Measurements from ENCODE around the gene CRIM1. TPM values are rescaled to one million over a fixed set of nuclear protein-coding genes. Genes with fewer than 3 reads are reported as not detected.
A peak's percentile ranks its signal among the peaks of the same experiment; 100 is the strongest.

CRIM1 gene
- total RNA-seq, 2 experiments from 2014 or later: 11.8 to 12.6 TPM

DNA sequence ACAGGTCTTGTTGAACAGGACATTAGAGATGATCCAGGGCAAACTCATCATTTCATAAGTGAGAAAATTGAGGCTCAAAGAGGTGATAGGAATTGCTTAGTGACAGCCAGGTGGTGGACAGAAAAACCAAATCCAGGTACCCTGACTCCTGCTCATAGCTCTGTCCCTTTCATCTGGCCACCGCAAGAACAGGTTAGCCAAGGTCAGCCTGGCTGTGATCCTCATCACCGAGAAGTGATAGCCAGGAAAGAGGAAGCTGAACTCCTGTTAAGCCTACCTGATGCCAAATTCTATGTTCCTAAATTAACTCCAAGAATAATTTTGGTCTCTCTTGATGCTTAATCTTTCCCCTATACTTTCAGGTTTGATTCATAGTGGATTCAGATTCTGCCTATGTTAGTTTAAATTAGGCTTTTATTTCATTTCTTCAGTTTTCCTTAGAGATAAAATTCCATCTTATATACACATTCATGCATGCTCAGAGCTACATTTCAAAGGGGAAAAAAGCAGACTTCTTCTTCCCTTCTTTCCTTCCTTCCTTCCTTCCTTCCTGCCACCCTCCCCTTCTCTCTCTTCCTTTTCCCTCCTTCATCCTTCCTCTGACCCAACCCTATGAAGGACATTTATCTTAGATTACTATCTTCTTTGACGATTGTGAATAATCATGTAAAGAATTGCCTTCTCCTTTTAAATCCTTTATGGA lies 17.3 kb upstream of the CRIM1 start:
- peaks cover 7% of the 10 kb centered on the region for H3K4me1 Mint-ChIP-seq
- H3K36me3 Mint-ChIP-seq: no peaks in the 10 kb centered on the region
- H3K9me3 Mint-ChIP-seq: no peaks in the 10 kb centered on the region
- H3K4me3 Mint-ChIP-seq: no peak overlapping the region
- H3K27ac Mint-ChIP-seq: no peak overlapping the region
- no peak for DNase-seq
- H3K27me3 Mint-ChIP-seq: peaks cover 12% of the 10 kb centered on the region

DNA sequence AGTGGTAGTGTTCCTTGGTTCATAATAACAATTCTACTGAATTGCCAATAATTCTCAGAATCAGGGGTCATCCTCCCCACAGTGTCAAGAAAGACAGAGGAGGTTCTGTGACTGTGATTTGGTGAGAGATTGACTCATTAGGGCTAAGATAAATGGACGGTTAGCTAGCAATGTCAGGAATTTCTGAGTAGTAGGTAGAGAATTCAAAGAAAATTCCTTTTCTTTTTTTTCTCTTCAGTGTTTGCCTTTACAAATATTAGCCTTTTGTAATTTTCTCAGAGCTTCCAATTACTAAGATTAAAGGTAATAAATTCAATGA lies 16.8 kb upstream of the CRIM1 start:
- no peak for DNase-seq
- no peaks in the 10 kb centered on the region for H3K9me3 Mint-ChIP-seq
- no peak overlapping the region for H3K27ac Mint-ChIP-seq
- H3K27me3 Mint-ChIP-seq: peaks cover 12% of the 10 kb centered on the region
- no peaks in the 10 kb centered on the region for H3K36me3 Mint-ChIP-seq
- peaks cover 5% of the 10 kb centered on the region for H3K4me1 Mint-ChIP-seq
- no peak overlapping the region for H3K4me3 Mint-ChIP-seq

DNA sequence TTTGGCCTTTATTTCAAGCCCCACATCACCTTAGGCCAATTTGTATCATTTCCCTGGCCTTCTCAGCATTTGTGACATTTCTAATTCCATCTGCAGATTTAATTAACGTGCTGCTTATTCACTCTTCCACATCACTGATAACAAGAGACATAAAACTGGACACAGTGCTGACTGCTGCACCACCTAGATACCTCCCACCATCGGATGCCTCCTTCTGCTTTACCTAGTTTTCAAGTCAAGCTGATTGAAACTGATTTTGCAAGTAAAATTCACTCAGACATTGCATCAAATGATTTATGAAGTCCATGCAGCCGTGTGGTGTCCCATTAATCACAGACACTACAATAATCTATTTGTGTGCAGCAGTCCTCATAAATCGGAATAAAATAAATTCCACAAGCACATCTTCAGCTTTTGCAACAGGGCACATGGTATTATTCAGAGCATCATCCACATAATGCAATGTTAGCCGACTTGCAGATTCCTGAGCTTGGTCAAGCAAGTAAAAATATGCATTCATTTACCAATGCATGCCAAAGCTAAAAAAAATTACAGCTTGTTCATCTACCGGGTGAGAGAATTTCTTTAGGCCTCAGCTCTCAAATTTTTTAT lies 15.9 kb upstream of the CRIM1 start:
- Mint-ChIP-seq H3K27me3 (peaks cover 15% of the 10 kb centered on the region), H3K4me1 (peaks cover 4% of the 10 kb centered on the region), H3K36me3 (no peaks in the 10 kb centered on the region), H3K4me3 (no peak overlapping the region), H3K9me3 (no peaks in the 10 kb centered on the region), H3K27ac (no peak overlapping the region)
- no peak for DNase-seq

DNA sequence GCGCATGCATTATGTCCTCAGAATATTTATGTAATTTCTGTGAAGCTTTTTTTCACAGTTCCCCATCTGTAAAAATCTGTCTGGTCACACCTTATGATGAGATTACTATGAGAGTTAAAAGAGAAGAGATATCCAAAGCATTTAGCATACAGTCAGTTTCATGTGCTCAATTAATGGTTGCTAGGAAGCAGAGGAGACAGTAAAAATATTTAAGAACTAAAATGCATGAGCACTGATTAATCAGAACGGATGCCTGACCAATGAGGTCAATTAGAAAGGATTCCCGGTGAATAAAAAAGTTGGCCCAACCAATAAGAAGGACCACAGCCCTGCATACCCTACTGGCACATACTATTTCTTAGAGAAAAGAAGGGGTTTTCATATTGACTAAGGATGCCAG lies 12.0 kb upstream of the CRIM1 start:
- Mint-ChIP-seq H3K9me3 (no peaks in the 10 kb centered on the region), H3K4me3 (no peak overlapping the region), H3K27ac (no peak overlapping the region), H3K4me1 (no peaks in the 10 kb centered on the region), H3K27me3 (peaks cover 4% of the 10 kb centered on the region), H3K36me3 (no peaks in the 10 kb centered on the region)
- DNase-seq: no peak

DNA sequence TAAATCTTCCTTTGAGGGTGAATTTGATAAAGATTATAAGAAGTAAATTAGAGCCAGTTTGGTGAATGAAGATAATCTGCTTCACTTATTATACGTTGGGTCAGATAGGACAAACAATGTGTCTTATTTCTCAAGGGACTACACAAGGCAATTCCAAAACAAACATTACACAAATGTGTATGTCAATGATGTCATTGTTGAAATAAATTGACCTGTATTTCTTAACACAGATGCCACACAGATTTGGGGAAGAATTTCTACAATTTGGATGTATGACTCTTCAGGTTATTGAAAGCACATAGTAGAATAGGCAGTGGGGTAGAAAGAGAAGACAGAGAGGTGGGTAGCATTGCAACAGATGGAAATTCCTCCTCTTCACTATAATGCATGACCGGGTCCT lies 6.9 kb upstream of the CRIM1 start:
- Mint-ChIP-seq H3K27me3 (peaks cover 4% of the 10 kb centered on the region), H3K36me3 (no peaks in the 10 kb centered on the region), H3K27ac (no peak overlapping the region), H3K9me3 (no peaks in the 10 kb centered on the region), H3K4me1 (peaks cover 11% of the 10 kb centered on the region), H3K4me3 (no peak overlapping the region)
- DNase-seq: no peak

DNA sequence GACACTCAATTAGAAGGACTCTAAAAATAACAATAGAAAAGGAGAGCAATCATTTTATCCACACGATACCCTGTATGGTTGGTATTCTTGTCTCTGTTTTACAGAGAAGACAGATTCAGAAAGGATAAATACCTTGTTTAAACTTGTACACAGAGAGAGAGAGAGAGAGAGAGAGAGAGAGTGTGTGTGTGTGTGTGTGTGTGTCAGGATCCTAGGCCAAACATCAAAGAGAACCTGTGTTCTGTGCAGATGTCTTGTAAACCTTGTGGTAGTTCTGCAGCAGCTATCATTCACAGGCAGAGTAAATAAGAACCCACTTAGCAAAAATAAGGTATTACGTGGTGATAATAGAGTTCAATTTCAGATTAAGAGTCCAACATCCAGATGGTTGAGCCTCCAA lies 4.3 kb upstream of the CRIM1 start:
- Mint-ChIP-seq H3K36me3 (no peaks in the 10 kb centered on the region), H3K9me3 (no peaks in the 10 kb centered on the region), H3K27ac (no peak overlapping the region), H3K4me1 (peaks cover 13% of the 10 kb centered on the region), H3K27me3 (peaks cover 13% of the 10 kb centered on the region), H3K4me3 (no peak overlapping the region)
- DNase-seq: no peak

DNA sequence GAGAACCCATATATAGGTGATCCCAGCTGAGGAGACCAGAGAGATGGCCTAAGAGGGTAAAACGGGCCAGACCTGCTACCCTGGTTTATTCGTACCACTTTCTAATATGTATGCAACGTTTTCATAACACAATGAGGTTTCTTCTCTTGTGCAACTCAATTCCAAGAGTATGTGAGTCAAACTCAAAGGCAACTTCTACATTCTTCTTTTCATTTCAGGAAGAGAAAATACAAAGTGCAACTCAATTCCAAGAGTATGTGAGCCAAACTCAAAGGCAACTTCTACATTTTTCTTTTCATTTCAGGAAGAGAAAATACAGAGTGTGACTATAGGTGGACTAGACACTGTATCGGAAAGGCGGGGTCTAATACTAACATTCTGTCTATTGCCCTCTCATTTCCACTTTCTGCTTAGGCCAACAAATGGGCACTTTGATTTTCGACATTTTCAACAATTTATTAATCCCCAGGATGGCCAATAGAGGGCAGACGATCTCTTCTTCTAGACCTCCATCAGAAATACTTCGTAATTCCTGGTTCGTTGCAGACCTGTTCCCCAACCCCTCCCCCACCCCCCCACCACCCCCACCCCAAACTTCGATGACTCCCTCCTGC lies 3.7 kb upstream of the CRIM1 start:
- no peak for DNase-seq
- Mint-ChIP-seq H3K4me1 (peaks cover 13% of the 10 kb centered on the region), H3K27me3 (peaks cover 13% of the 10 kb centered on the region), H3K36me3 (no peaks in the 10 kb centered on the region), H3K9me3 (no peaks in the 10 kb centered on the region), H3K4me3 (no peak overlapping the region), H3K27ac (no peak overlapping the region)

DNA sequence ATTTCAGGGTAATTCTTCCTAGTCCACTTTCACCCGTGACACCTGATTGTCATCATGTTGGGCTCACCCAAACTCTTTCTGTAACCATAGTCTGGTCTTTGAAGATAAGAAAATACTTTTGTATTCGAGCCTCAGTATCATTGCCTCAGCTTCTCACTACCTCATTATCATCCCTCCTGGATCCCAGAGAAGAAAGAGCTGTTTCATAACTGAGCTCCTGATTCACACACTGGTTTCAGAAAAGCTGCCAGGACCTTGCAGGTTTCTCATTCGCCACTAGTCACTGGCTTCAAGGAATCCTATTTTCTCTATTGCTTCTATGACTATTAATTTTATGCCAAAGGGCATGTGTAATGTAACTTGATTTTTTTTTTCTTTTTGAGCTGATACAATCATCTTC lies 2.9 kb upstream of the CRIM1 start:
- H3K4me3 Mint-ChIP-seq: no peak overlapping the region
- no peaks in the 10 kb centered on the region for H3K36me3 Mint-ChIP-seq
- H3K9me3 Mint-ChIP-seq: no peaks in the 10 kb centered on the region
- no peak for DNase-seq
- H3K27me3 Mint-ChIP-seq: peaks cover 21% of the 10 kb centered on the region
- H3K4me1 Mint-ChIP-seq: peaks cover 21% of the 10 kb centered on the region
- H3K27ac Mint-ChIP-seq: no peak overlapping the region

DNA sequence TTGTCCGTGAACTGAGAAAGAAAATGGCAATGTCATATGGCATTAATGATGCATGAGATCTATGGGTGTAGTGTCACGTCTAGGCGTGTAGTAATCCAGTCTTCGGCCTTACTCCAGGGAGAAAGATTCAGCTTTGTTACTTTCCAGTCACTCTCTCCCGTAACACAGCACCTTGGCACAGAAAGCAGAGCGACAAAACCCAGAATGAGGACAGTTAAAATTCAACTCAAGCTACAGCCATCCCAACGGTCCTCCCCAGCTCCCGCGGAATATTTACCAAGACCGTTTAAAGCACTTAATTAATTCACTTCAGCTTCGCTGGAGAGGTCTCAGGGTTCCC lies 797 bp upstream of the CRIM1 start:
- peaks cover 37% of the 10 kb centered on the region for H3K4me1 Mint-ChIP-seq
- H3K36me3 Mint-ChIP-seq: no peaks in the 10 kb centered on the region
- no peak for DNase-seq
- no peak overlapping the region for H3K27ac Mint-ChIP-seq
- no peaks in the 10 kb centered on the region for H3K9me3 Mint-ChIP-seq
- H3K4me3 Mint-ChIP-seq: peak overlapping the region; percentile 74
- H3K27me3 Mint-ChIP-seq: peaks cover 41% of the 10 kb centered on the region

DNA sequence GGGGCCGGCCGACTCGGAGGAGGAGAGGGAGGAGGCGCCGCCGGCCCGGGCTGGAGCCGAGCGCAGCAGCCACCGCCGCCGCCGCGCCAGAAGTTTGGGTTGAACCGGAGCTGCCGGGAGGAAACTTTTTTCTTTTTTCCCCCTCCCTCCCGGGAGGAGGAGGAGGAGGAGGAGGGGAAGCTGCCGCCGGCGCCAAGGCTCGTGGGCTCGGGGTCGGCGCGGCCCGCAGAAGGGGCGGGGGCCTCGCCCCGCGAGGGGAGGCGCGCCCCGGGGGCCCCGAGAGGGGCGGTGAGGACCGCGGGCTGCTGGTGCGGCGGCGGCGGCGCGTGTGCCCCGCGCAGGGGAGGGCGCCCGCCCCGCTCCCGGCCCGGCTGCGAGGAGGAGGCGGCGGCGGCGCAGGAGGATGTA lies 316 bp downstream of the CRIM1 start:
- Mint-ChIP-seq H3K4me3 (peak overlapping the region; percentile 60), H3K4me1 (peaks cover 37% of the 10 kb centered on the region), H3K9me3 (no peaks in the 10 kb centered on the region), H3K36me3 (no peaks in the 10 kb centered on the region), H3K27me3 (peaks cover 52% of the 10 kb centered on the region), H3K27ac (no peak overlapping the region)
- no peak for DNase-seq

DNA sequence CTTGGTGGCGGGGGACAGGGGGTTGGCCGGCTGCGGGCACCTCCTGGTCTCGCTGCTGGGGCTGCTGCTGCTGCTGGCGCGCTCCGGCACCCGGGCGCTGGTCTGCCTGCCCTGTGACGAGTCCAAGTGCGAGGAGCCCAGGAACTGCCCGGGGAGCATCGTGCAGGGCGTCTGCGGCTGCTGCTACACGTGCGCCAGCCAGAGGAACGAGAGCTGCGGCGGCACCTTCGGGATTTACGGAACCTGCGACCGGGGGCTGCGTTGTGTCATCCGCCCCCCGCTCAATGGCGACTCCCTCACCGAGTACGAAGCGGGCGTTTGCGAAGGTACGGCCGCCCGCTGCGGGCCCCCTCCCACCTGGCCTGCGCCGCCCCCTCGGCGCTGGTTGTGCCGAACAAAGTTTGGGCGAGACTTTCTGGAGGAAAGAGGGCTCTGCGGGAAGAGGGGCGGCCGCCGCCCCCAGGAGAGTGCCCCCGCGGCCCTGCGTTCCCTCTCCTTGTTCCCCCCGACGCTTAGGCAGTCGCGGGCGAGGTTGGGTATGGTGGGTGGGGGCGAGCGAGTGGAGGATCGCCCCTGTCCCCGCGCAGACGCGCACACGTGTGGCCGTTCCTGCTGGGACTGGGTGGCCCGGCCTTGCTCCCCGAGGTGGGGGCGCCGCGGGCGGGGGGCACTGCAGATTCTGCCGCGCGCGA lies 866 bp downstream of the CRIM1 start:
- Mint-ChIP-seq H3K27ac (peak overlapping the region; percentile 72), H3K36me3 (no peaks in the 10 kb centered on the region), H3K27me3 (peaks cover 57% of the 10 kb centered on the region), H3K4me3 (peak overlapping the region; percentile 93), H3K4me1 (peaks cover 37% of the 10 kb centered on the region), H3K9me3 (no peaks in the 10 kb centered on the region)
- DNase-seq: peak; percentile 58

DNA sequence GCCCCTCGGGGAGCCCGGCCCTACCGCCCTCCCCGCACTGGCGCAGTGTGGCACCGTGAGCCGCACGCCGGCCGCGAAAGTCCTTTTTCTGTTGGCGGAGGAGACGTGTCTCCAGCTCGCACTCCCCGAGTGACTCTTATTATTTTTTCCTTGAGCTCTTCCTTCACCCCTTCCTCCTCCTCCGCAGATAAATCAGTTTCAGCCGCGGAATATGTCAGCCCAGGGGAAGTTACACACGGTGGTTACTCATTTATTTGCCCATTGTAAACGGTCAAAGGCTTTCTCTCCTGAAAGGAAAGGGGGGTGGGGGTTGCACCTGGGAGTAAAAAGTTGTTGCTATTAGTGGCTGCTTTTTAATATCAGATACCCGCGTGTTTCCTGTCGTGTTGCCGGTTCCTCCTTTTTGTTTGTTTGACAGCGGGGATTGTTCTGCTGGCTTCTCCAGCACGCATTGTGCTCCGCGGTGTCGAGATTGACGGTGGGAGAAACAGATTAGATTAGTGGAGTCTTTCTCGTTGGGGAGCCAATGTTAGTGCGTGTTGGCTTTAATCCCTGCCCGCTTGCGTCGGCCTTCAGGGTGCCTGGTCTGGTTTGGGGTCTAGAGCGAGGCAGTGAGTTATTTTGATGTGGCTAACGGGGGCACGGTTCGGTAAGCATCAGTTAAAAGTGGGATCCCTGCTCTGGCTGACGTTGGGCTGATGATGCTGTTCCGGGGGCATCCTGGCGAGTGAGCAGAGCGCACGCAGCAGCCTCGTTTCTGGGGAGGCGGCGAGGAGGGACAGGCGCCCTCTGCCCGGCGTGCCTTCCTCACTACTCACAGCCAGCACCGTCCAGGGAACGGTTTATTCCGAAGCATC lies 1.6 kb downstream of the CRIM1 start:
- H3K4me3 Mint-ChIP-seq: peak overlapping the region; percentile 93
- H3K36me3 Mint-ChIP-seq: no peaks in the 10 kb centered on the region
- peaks cover 64% of the 10 kb centered on the region for H3K27me3 Mint-ChIP-seq
- H3K4me1 Mint-ChIP-seq: peaks cover 37% of the 10 kb centered on the region
- DNase-seq: peak; percentile 63
- H3K9me3 Mint-ChIP-seq: no peaks in the 10 kb centered on the region
- peak overlapping the region; percentile 90 for H3K27ac Mint-ChIP-seq

DNA sequence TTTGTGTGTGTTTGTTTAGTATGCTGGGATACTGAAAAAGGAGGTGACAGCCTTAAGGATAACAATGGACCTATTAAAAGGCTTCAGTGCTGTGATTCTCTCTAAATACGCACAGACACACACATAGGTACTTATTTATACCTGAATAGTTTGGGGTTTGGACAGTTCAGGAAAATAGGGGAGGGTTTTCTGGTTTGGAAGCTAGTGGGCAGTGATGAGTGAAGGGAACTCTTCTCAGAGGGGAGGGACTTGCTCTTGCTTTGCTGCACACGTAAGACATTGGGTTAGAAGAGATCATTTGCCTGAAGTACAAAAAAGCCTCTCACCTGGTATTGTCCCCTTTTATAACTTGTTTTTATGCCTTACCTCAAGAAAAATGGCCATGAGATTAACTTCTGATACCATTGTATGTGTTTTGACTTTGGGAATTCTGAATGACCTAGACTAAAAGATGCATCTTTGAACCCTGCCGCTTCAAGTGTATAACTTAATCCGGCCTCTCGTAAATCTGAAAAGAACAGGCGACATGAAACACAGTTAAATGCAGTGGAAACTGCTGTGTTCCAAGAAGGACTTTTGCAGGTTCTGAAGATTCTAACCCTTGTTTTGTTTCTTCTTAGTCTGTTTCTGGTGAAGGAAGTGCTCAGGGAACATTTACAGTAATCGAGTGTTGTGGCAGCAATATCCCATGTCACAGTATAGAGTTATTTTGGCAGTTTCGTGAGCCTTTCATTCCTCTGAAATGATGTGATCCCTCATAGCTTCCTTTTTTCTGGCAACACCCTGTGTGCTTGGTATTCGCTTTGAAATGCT lies 2.5 kb downstream of the CRIM1 start:
- H3K9me3 Mint-ChIP-seq: no peaks in the 10 kb centered on the region
- H3K4me1 Mint-ChIP-seq: peaks cover 29% of the 10 kb centered on the region
- no peak for DNase-seq
- peaks cover 67% of the 10 kb centered on the region for H3K27me3 Mint-ChIP-seq
- H3K27ac Mint-ChIP-seq: peak overlapping the region; percentile 90
- no peaks in the 10 kb centered on the region for H3K36me3 Mint-ChIP-seq
- peak overlapping the region; percentile 93 for H3K4me3 Mint-ChIP-seq

DNA sequence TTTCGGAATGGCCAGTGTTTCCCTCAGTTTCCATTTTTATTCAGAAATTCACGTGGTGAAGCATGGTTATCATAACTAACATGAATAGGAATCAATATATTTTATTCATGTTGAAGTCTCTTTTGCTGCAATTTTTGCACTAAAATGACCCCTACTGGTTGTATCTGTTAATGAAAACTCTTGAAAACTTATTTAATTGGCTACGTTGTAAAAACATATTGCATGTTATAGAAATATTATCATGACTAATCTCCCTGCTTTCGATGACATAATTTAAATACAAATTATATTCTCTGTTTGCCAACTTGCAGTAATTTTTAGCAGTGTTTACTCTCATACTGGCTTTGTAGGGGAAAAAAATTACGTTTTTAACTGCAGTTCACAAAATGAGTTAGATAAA lies 3.5 kb downstream of the CRIM1 start:
- H3K27me3 Mint-ChIP-seq: peaks cover 67% of the 10 kb centered on the region
- no peaks in the 10 kb centered on the region for H3K9me3 Mint-ChIP-seq
- no peak overlapping the region for H3K27ac Mint-ChIP-seq
- H3K4me3 Mint-ChIP-seq: no peak overlapping the region
- peaks cover 26% of the 10 kb centered on the region for H3K4me1 Mint-ChIP-seq
- no peaks in the 10 kb centered on the region for H3K36me3 Mint-ChIP-seq
- DNase-seq: no peak
